Neural cell (in vitro differentiated cells): ENCODE data around the gene RSRC1. TPM values are rescaled to one million over a fixed set of nuclear protein-coding genes. Genes with fewer than 3 reads are reported as not detected.

Experiments used
- H2AFZ ChIP-seq: fragments of 200-600, 300-800 bp; sonication (generic), shearing (Covaris generic); 2 replicates; pipeline ENCODE4 v1.6.0; 2014; ENCODE audit warnings: low read depth, mild to moderate bottlenecking, antibody characterized with exemption, low read length, moderate library complexity
- H3F3A ChIP-seq: fragments of 200-600 bp; shearing (Covaris generic); 2 replicates; pipeline ENCODE4 v1.6.1; 2016; ENCODE audit warnings: mild to moderate bottlenecking, moderate library complexity, mixed read lengths, antibody characterized with exemption, low read length; ENCODE audit not compliant: insufficient read depth, poor library complexity, severe bottlenecking
- H3K27ac ChIP-seq: fragments of 200-600, 300-800 bp; sonication (generic), shearing (Covaris generic); 2 replicates; pipeline ENCODE4 v1.5.1; 2014; ENCODE audit warnings: mild to moderate bottlenecking, low read length, moderate library complexity
- H3K27me3 ChIP-seq: fragments of 300-800, 200-600 bp; sonication (generic), shearing (Covaris generic); 2 replicates; pipeline ENCODE4 v1.6.0; 2014; ENCODE audit warnings: mild to moderate bottlenecking, low read depth, low read length, moderate library complexity; ENCODE audit not compliant: insufficient read depth
- H3K36me3 ChIP-seq: fragments of 300-800, 200-600 bp; sonication (generic), shearing (Covaris generic); 2 replicates; pipeline ENCODE4 v1.5.1; 2014; ENCODE audit warnings: mild to moderate bottlenecking, antibody characterized with exemption, low read length, moderate library complexity; ENCODE audit not compliant: insufficient read depth
- H3K4me2 ChIP-seq: fragments of 300-800, 200-600 bp; sonication (generic), shearing (Covaris generic); 2 replicates; pipeline ENCODE4 v1.6.0; 2014; ENCODE audit warnings: mild to moderate bottlenecking, low read length
- H3K4me3 ChIP-seq: fragments of 300-800, 200-600 bp; sonication (generic), shearing (Covaris generic); 2 replicates; pipeline ENCODE4 v1.5.1; 2014; ENCODE audit warnings: mild to moderate bottlenecking, low read length, moderate library complexity
- H3K79me2 ChIP-seq: fragments of 200-600 bp; shearing (Covaris generic); replicated peaks from 2 replicates; pipeline ENCODE4 v1.6.0; 2014; ENCODE audit warnings: mild to moderate bottlenecking, low read length, moderate library complexity; ENCODE audit not compliant: insufficient read depth
- H3K9ac ChIP-seq: fragments of 300-800, 200-600 bp; sonication (generic), shearing (Covaris generic); 2 replicates; pipeline ENCODE4 v1.6.1; 2016; ENCODE audit warnings: mild to moderate bottlenecking, low read length, mixed read lengths
- H3K9me2 ChIP-seq: fragments of 200-600 bp; shearing (Covaris generic); 2 replicates; pipeline ENCODE4 v1.6.1; 2016; ENCODE audit warnings: mild to moderate bottlenecking, low read length, mixed read lengths; ENCODE audit not compliant: insufficient read depth
- H3K9me3 ChIP-seq: fragments of 200-600, 300-800 bp; sonication (generic), shearing (Covaris generic); 2 replicates; pipeline ENCODE4 v1.6.1; 2016; ENCODE audit warnings: mild to moderate bottlenecking, mixed run types, low read length, moderate library complexity, mixed read lengths
- H4K20me1 ChIP-seq: fragments of 200-600 bp; shearing (Covaris generic); 2 replicates; pipeline ENCODE4 v1.6.1; 2016; ENCODE audit warnings: mild to moderate bottlenecking, mixed run types; ENCODE audit not compliant: insufficient read depth
- CTCF ChIP-seq: fragments of 450-650 bp; IDR thresholded peaks from 2 replicates; pipeline ENCODE4 v1.5.1; 2014; ENCODE audit warnings: antibody characterized with exemption, mild to moderate bottlenecking, moderate library complexity; ENCODE audit not compliant: poor library complexity, severe bottlenecking
- EP300 ChIP-seq: fragments of 450-650 bp; conservative IDR thresholded peaks from 2 replicates; pipeline ENCODE4 v1.6.1; 2014; ENCODE audit warnings: antibody characterized with exemption, mild to moderate bottlenecking, moderate library complexity; ENCODE audit not compliant: poor library complexity, severe bottlenecking
- EZH2 ChIP-seq: fragments of 200-600, 300-800 bp; shearing (Covaris generic), sonication (generic); IDR thresholded peaks from 2 replicates; pipeline ENCODE4 v1.6.1; 2014; ENCODE audit warnings: antibody characterized with exemption, low read length, borderline replicate concordance, mild to moderate bottlenecking; ENCODE audit not compliant: insufficient read depth, poor library complexity, severe bottlenecking
- MXI1 ChIP-seq: fragments of 450-650 bp; conservative IDR thresholded peaks from 2 replicates; pipeline ENCODE4 v1.6.1; 2014; ENCODE audit warnings: antibody characterized with exemption, mild to moderate bottlenecking; ENCODE audit not compliant: poor library complexity, severe bottlenecking
- POLR2AphosphoS5 ChIP-seq: IDR thresholded peaks from 2 replicates; pipeline ENCODE4 v1.6.1; 2012
- RAD21 ChIP-seq: fragments of 450-650 bp; conservative IDR thresholded peaks from 2 replicates; pipeline ENCODE4 v1.6.1; 2014; ENCODE audit warnings: antibody characterized with exemption, mild to moderate bottlenecking, moderate library complexity
- SMC3 ChIP-seq: fragments of 450-650 bp; conservative IDR thresholded peaks from 2 replicates; pipeline ENCODE4 v1.6.1; 2014; ENCODE audit warnings: antibody characterized with exemption, mild to moderate bottlenecking, moderate library complexity; ENCODE audit not compliant: poor library complexity
- TAF1 ChIP-seq: IDR thresholded peaks from 2 replicates; pipeline ENCODE4 v1.6.1; 2012; ENCODE audit warnings: low read depth
- polyA plus RNA-seq: library from polyadenylated mRNA; depleted of rRNA; stranded (reverse); fragments of >200 nt; gene quantifications from 2 replicates; pipeline ENCODE4 v1.2.3, GENCODE V29; 2014
- TF ChIP-seq, protein P1 (sequence below): IDR thresholded peaks from 2 replicates; pipeline ENCODE4 v1.6.1; 2012; ENCODE audit warnings: borderline replicate concordance

RSRC1 gene
- polyA plus RNA-seq, 1 donor from 2014 or later = 28.1 TPM

GRCh38 chr3:158244274-158244673 is 134.4 kb downstream of the RSRC1 start:
- H3K4me2 ChIP-seq = no peak overlapping the region
- H4K20me1 ChIP-seq = no peaks in the 10 kb centered on the region
- no peak overlapping the region for H3K27ac ChIP-seq
- TF ChIP-seq CTCF (no peak), EZH2 (no peak), TAF1 (no peak), POLR2AphosphoS5 (no peak), SMC3 (no peak), RAD21 (no peak), EP300 (no peak), MXI1 (no peak)
- TF ChIP-seq, protein P1, sequence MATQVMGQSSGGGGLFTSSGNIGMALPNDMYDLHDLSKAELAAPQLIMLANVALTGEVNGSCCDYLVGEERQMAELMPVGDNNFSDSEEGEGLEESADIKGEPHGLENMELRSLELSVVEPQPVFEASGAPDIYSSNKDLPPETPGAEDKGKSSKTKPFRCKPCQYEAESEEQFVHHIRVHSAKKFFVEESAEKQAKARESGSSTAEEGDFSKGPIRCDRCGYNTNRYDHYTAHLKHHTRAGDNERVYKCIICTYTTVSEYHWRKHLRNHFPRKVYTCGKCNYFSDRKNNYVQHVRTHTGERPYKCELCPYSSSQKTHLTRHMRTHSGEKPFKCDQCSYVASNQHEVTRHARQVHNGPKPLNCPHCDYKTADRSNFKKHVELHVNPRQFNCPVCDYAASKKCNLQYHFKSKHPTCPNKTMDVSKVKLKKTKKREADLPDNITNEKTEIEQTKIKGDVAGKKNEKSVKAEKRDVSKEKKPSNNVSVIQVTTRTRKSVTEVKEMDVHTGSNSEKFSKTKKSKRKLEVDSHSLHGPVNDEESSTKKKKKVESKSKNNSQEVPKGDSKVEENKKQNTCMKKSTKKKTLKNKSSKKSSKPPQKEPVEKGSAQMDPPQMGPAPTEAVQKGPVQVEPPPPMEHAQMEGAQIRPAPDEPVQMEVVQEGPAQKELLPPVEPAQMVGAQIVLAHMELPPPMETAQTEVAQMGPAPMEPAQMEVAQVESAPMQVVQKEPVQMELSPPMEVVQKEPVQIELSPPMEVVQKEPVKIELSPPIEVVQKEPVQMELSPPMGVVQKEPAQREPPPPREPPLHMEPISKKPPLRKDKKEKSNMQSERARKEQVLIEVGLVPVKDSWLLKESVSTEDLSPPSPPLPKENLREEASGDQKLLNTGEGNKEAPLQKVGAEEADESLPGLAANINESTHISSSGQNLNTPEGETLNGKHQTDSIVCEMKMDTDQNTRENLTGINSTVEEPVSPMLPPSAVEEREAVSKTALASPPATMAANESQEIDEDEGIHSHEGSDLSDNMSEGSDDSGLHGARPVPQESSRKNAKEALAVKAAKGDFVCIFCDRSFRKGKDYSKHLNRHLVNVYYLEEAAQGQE = no peak
- no peak overlapping the region for H3K4me3 ChIP-seq
- H3K27me3 ChIP-seq = no peaks in the 10 kb centered on the region
- H3K79me2 ChIP-seq = no peaks in the 10 kb centered on the region
- H3K9me2 ChIP-seq = no peaks in the 10 kb centered on the region
- no peak overlapping the region for H3K9ac ChIP-seq
- H2AFZ ChIP-seq = no peak overlapping the region
- H3K9me3 ChIP-seq = no peaks in the 10 kb centered on the region
- H3F3A ChIP-seq = no peaks in the 10 kb centered on the region
- no peaks in the 10 kb centered on the region for H3K36me3 ChIP-seq

DNA sequence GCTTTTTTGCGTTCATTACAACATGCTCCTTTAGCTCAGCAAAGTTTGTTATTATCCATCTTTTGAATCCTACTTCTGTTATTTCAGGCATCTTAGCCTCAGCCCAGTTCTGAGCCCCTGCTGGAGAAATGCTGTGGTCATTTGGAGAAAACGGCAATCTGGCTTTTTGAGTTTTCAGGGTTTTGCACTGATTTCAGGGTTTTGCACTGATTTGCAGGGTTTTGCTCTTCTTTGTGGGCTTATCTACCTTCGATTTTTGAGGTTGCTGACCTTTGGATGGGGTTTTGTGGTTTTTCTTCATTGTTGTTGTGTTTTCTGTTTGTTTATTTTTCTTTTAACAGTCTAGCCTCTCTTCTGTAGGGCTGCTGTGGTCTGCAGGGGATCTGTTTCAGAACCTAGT is 137.4 kb downstream of the RSRC1 start:
- Histone ChIP-seq H3K9me2 (no peaks in the 10 kb centered on the region), H3K36me3 (no peaks in the 10 kb centered on the region)
- TF ChIP-seq MXI1 (no peak), TAF1 (no peak), POLR2AphosphoS5 (no peak), EP300 (no peak), EZH2 (no peak), CTCF (no peak), RAD21 (no peak), SMC3 (no peak)
- TF ChIP-seq, protein P1 = no peak

More for the DNA sequence above, 137.4 kb downstream of the RSRC1 start:
- Histone ChIP-seq H3K27ac (no peak overlapping the region), H3F3A (no peaks in the 10 kb centered on the region), H3K4me2 (no peak overlapping the region), H2AFZ (no peak overlapping the region), H3K79me2 (no peaks in the 10 kb centered on the region), H3K9ac (no peak overlapping the region), H3K4me3 (no peak overlapping the region), H3K27me3 (no peaks in the 10 kb centered on the region), H3K9me3 (no peaks in the 10 kb centered on the region), H4K20me1 (no peaks in the 10 kb centered on the region)
